Measurements from ENCODE around the gene ZFPM1.

Gene ZFPM1

GRCh38 chr16:88529596-88529995 is 76.5 kb downstream of the ZFPM1 start:
- Histone ChIP-seq H3K4ac (ENCODE audit: low read depth, low read length) (no peak overlapping the region), H3K27me3 (ENCODE audit: insufficient read depth, low read length) (no peaks in the 10 kb centered on the region), H2BK120ac (ENCODE audit: insufficient read depth, low read length, poor library complexity) (no peak overlapping the region), H3K4me1 (ENCODE audit: control insufficient read depth in 1 of 2, insufficient read depth in 2 of 2, low read length in 2 of 2) (peaks cover 2 to 5% of the 10 kb centered on the region in 2 experiments), H3K4me2 (ENCODE audit: low read length) (no peak overlapping the region), H3K27ac (ENCODE audit: low read depth, low read length) (no peak overlapping the region), H3K14ac (ENCODE audit: low read length) (no peak overlapping the region), H3K36me3 (ENCODE audit: control insufficient read depth in 1 of 2, insufficient read depth in 2 of 2, low read length in 2 of 2) (peaks cover 12 to 14% of the 10 kb centered on the region in 2 experiments), H3K79me2 (ENCODE audit: control insufficient read depth, insufficient read depth, low read length, poor library complexity) (peaks cover 4% of the 10 kb centered on the region), H4K91ac (ENCODE audit: low read depth, low read length) (no peak overlapping the region), H2BK12ac (ENCODE audit: low read length) (no peak overlapping the region), H2AFZ (ENCODE audit: insufficient read depth, low read length, poor library complexity) (no peak overlapping the region), H3K4me3 (ENCODE audit: low read depth, low read length) (no peak overlapping the region), H3K9ac (ENCODE audit: low read length) (no peak overlapping the region), H2AK5ac (ENCODE audit: low read length) (no peak overlapping the region), H3K9me3 (ENCODE audit: insufficient read depth, low read depth, low read length) (peaks cover 2% of the 10 kb centered on the region), H4K8ac (ENCODE audit: low read depth, low read length) (no peak overlapping the region), H4K12ac (ENCODE audit: low read depth, low read length) (no peak overlapping the region), H3K79me1 (ENCODE audit: low read length) (peaks cover 5% of the 10 kb centered on the region), H3K23ac (ENCODE audit: low read length) (no peak overlapping the region), H3K18ac (ENCODE audit: low read length) (no peak overlapping the region), H2BK5ac (ENCODE audit: low read depth, low read length, poor library complexity) (no peak overlapping the region)
- DNase-seq: no peak
- no CpG with 5 or more reads among the region's 9 CpGs for WGBS (ENCODE audit: extremely low coverage, insufficient coverage, insufficient read length)

GRCh38 chr16:88530051-88530857 is 77.2 kb downstream of the ZFPM1 start:
- H2BK120ac ChIP-seq (ENCODE audit: insufficient read depth, low read length, poor library complexity): no peak overlapping the region
- H3K18ac ChIP-seq (ENCODE audit: low read length): no peak overlapping the region
- peaks cover 2% of the 10 kb centered on the region for H3K9me3 ChIP-seq (ENCODE audit: insufficient read depth, low read depth, low read length)
- no peak overlapping the region for H3K9ac ChIP-seq (ENCODE audit: low read length)
- H2AK5ac ChIP-seq (ENCODE audit: low read length): no peak overlapping the region
- H4K8ac ChIP-seq (ENCODE audit: low read depth, low read length): no peak overlapping the region
- H2BK5ac ChIP-seq (ENCODE audit: low read depth, low read length, poor library complexity): no peak overlapping the region
- H3K14ac ChIP-seq (ENCODE audit: low read length): no peak overlapping the region
- H3K4me2 ChIP-seq (ENCODE audit: low read length): no peak overlapping the region
- H4K91ac ChIP-seq (ENCODE audit: low read depth, low read length): no peak overlapping the region
- no peak overlapping the region for H3K4ac ChIP-seq (ENCODE audit: low read depth, low read length)
- no peak overlapping the region for H3K23ac ChIP-seq (ENCODE audit: low read length)
- DNase-seq: no peak
- no peak overlapping the region for H2BK12ac ChIP-seq (ENCODE audit: low read length)
- H3K36me3 ChIP-seq (ENCODE audit: control insufficient read depth in 1 of 2, insufficient read depth in 2 of 2, low read length in 2 of 2): peaks cover 15 to 16% of the 10 kb centered on the region in 2 experiments
- H3K4me1 ChIP-seq (ENCODE audit: control insufficient read depth in 1 of 2, insufficient read depth in 2 of 2, low read length in 2 of 2): peaks cover 8 to 11% of the 10 kb centered on the region in 2 experiments
- H4K12ac ChIP-seq (ENCODE audit: low read depth, low read length): no peak overlapping the region
- peaks cover 8% of the 10 kb centered on the region for H3K79me1 ChIP-seq (ENCODE audit: low read length)
- no peak overlapping the region for H2AFZ ChIP-seq (ENCODE audit: insufficient read depth, low read length, poor library complexity)
- H3K27ac ChIP-seq (ENCODE audit: low read depth, low read length): no peak overlapping the region
- H3K27me3 ChIP-seq (ENCODE audit: insufficient read depth, low read length): no peaks in the 10 kb centered on the region
- H3K4me3 ChIP-seq (ENCODE audit: low read depth, low read length): no peak overlapping the region
- no CpG with 5 or more reads among the region's 27 CpGs for WGBS (ENCODE audit: extremely low coverage, insufficient coverage, insufficient read length)
- peaks cover 4% of the 10 kb centered on the region for H3K79me2 ChIP-seq (ENCODE audit: control insufficient read depth, insufficient read depth, low read length, poor library complexity)

- no peak overlapping the region for H3K4me2 ChIP-seq (ENCODE audit: low read length)
- H3K36me3 ChIP-seq (ENCODE audit: control insufficient read depth in 1 of 2, insufficient read depth in 2 of 2, low read length in 2 of 2): peaks cover 15 to 16% of the 10 kb centered on the region in 2 experiments
- H2AFZ ChIP-seq (ENCODE audit: insufficient read depth, low read length, poor library complexity): no peak overlapping the region
- WGBS (ENCODE audit: extremely low coverage, insufficient coverage, insufficient read length): no CpG with 5 or more reads among the region's 11 CpGs
- H3K9ac ChIP-seq (ENCODE audit: low read length): no peak overlapping the region
- H3K4me3 ChIP-seq (ENCODE audit: low read depth, low read length): no peak overlapping the region
- H3K27me3 ChIP-seq (ENCODE audit: insufficient read depth, low read length): no peaks in the 10 kb centered on the region
- H4K8ac ChIP-seq (ENCODE audit: low read depth, low read length): no peak overlapping the region
- no peak overlapping the region for H4K12ac ChIP-seq (ENCODE audit: low read depth, low read length)
- no peak overlapping the region for H4K91ac ChIP-seq (ENCODE audit: low read depth, low read length)
- peaks cover 8 to 14% of the 10 kb centered on the region in 2 experiments for H3K4me1 ChIP-seq (ENCODE audit: control insufficient read depth in 1 of 2, insufficient read depth in 2 of 2, low read length in 2 of 2)
- no peak for DNase-seq
- H2BK5ac ChIP-seq (ENCODE audit: low read depth, low read length, poor library complexity): no peak overlapping the region
- no peak overlapping the region for H2BK12ac ChIP-seq (ENCODE audit: low read length)
- H3K23ac ChIP-seq (ENCODE audit: low read length): no peak overlapping the region
- no peak overlapping the region for H3K18ac ChIP-seq (ENCODE audit: low read length)
- H3K14ac ChIP-seq (ENCODE audit: low read length): no peak overlapping the region
- H3K27ac ChIP-seq (ENCODE audit: low read depth, low read length): no peak overlapping the region
- no peak overlapping the region for H2BK120ac ChIP-seq (ENCODE audit: insufficient read depth, low read length, poor library complexity)
- peaks cover 4% of the 10 kb centered on the region for H3K79me2 ChIP-seq (ENCODE audit: control insufficient read depth, insufficient read depth, low read length, poor library complexity)
- peaks cover 8% of the 10 kb centered on the region for H3K79me1 ChIP-seq (ENCODE audit: low read length)
- H3K4ac ChIP-seq (ENCODE audit: low read depth, low read length): no peak overlapping the region
- no peak overlapping the region for H2AK5ac ChIP-seq (ENCODE audit: low read length)
- peaks cover 2% of the 10 kb centered on the region for H3K9me3 ChIP-seq (ENCODE audit: insufficient read depth, low read depth, low read length)
Measured at GRCh38 chr16:88530858-88531203, 77.8 kb downstream of the ZFPM1 start.

- no peak overlapping the region for H3K14ac ChIP-seq (ENCODE audit: low read length)
- H3K79me1 ChIP-seq (ENCODE audit: low read length): peaks cover 8% of the 10 kb centered on the region
- no peak overlapping the region for H2AFZ ChIP-seq (ENCODE audit: insufficient read depth, low read length, poor library complexity)
- peaks cover 2% of the 10 kb centered on the region for H3K9me3 ChIP-seq (ENCODE audit: insufficient read depth, low read depth, low read length)
- no peak for DNase-seq
- H3K27me3 ChIP-seq (ENCODE audit: insufficient read depth, low read length): no peaks in the 10 kb centered on the region
- H3K18ac ChIP-seq (ENCODE audit: low read length): no peak overlapping the region
- no peak overlapping the region for H3K4me3 ChIP-seq (ENCODE audit: low read depth, low read length)
- H2BK5ac ChIP-seq (ENCODE audit: low read depth, low read length, poor library complexity): no peak overlapping the region
- peaks cover 4% of the 10 kb centered on the region for H3K79me2 ChIP-seq (ENCODE audit: control insufficient read depth, insufficient read depth, low read length, poor library complexity)
- H4K12ac ChIP-seq (ENCODE audit: low read depth, low read length): no peak overlapping the region
- no peak overlapping the region for H4K8ac ChIP-seq (ENCODE audit: low read depth, low read length)
- no peak overlapping the region for H3K9ac ChIP-seq (ENCODE audit: low read length)
- H3K4me2 ChIP-seq (ENCODE audit: low read length): no peak overlapping the region
- H2AK5ac ChIP-seq (ENCODE audit: low read length): no peak overlapping the region
- no peak overlapping the region for H2BK120ac ChIP-seq (ENCODE audit: insufficient read depth, low read length, poor library complexity)
- H3K36me3 ChIP-seq (ENCODE audit: control insufficient read depth in 1 of 2, insufficient read depth in 2 of 2, low read length in 2 of 2): peaks cover 15 to 16% of the 10 kb centered on the region in 2 experiments
- no peak overlapping the region for H3K27ac ChIP-seq (ENCODE audit: low read depth, low read length)
- no peak overlapping the region for H3K4ac ChIP-seq (ENCODE audit: low read depth, low read length)
- WGBS (ENCODE audit: extremely low coverage, insufficient coverage, insufficient read length): no CpG with 5 or more reads among the region's 12 CpGs
- H3K23ac ChIP-seq (ENCODE audit: low read length): no peak overlapping the region
- no peak overlapping the region for H4K91ac ChIP-seq (ENCODE audit: low read depth, low read length)
- peaks cover 8 to 14% of the 10 kb centered on the region in 2 experiments for H3K4me1 ChIP-seq (ENCODE audit: control insufficient read depth in 1 of 2, insufficient read depth in 2 of 2, low read length in 2 of 2)
- no peak overlapping the region for H2BK12ac ChIP-seq (ENCODE audit: low read length)
Measured at GRCh38 chr16:88531346-88531745, 78.3 kb downstream of the ZFPM1 start.

All from trophoblast cell (in vitro differentiated cells and primary cell).